Activated T-cell treated with anti-CD3 and anti-CD28 coated beads, Interleukin-2, amount 50 U/mL, for 4 hours (primary cell): ENCODE data around the gene GJB6. TPM values are rescaled to one million over a fixed set of nuclear protein-coding genes. Genes with fewer than 3 reads are reported as not detected.

Experiments used
- ATAC-seq, 2 donors: fragments of 200-7000 bp; cut with Tn5 transposase; one replicate each; pipeline ENCODE4 v1.10.0; 2021
- DNase-seq: peaks from one replicate; pipeline ENCODE4 v3.0.0-alpha.2; 2020
- H3K27me3 Mint-ChIP-seq: one replicate; pipeline ENCODE4 v1.8.0; 2021; ENCODE audit warnings: low read depth, mixed read lengths
- H3K36me3 Mint-ChIP-seq: one replicate; pipeline ENCODE4 v1.8.0; 2022; ENCODE audit warnings: mixed read lengths; ENCODE audit not compliant: insufficient read depth
- H3K4me1 Mint-ChIP-seq: one replicate; pipeline ENCODE4 v1.8.0; 2021; ENCODE audit warnings: low read depth, mixed read lengths
- H3K4me3 Mint-ChIP-seq: one replicate; pipeline ENCODE4 v1.8.0; 2021; ENCODE audit warnings: mild to moderate bottlenecking, moderate library complexity, mixed read lengths
- H3K9me3 Mint-ChIP-seq: one replicate; pipeline ENCODE4 v1.8.0; 2021; ENCODE audit warnings: mixed read lengths
- total RNA-seq, 3 donors: library from RNA; stranded (reverse); gene quantifications; one replicate each; pipeline ENCODE4 v1.2.1, GENCODE V29; 2021

Gene GJB6
- total RNA-seq, 3 donors from 2014 or later: 3.1 to 5.1 (median 3.7) TPM

DNA sequence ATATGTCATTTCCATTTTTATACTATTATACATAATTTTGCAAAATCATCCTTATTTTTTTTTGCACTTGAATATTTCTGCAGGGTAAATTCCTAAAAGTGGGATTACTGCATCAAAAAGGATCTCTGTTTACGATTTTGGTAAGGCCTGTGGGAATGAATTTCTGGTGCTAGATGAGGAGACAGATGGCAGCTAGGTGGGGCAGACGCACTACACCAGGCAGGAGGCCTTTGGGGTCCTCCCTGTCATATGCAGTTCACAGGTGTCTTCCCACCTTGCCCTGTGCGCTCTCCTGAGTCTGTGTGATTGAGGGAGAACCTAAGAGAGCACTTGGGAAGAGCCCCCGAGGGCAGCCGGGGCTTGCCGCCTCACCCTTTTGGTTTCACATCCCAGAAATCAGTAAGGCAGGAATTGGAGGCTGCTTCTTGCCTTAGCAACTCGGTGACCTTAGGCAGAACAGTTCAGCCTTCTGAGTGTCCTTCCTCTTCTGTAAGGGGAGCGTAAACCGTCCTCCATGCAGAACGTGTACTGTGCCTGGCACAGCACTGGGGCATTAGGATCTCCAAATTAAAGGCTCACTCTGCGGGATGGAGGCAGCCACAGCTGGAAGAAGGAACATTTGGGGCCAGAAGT, 25.9 kb downstream of the GJB6 start:
- H3K36me3 Mint-ChIP-seq: no peaks in the 10 kb centered on the region
- no peaks in the 10 kb centered on the region for H3K4me1 Mint-ChIP-seq
- H3K9me3 Mint-ChIP-seq: peaks cover 4% of the 10 kb centered on the region
- no peak overlapping the region for H3K4me3 Mint-ChIP-seq
- no peak for DNase-seq
- no peak for ATAC-seq
- peaks cover 19% of the 10 kb centered on the region for H3K27me3 Mint-ChIP-seq

DNA sequence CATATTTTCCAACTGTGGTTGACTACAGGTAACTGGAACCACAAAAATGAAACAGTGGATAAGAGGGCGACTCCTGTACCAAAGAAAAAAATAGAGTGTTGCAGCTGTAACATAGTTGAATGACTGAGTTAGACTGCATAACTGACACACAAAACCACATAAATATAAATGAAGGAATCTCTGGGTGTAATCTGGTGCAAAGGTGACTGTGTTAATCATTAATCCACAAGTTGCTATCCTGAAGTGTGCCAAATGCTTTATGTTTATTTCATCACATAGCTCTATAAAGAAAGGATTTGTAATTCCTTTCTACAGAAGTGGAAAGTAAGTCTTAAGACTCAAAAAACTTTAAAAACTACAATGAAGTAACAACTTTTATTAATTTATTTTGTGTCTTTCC, 33.3 kb downstream of the GJB6 start:
- Mint-ChIP-seq H3K27me3 (peaks cover 37% of the 10 kb centered on the region), H3K9me3 (peaks cover 4% of the 10 kb centered on the region), H3K4me3 (no peak overlapping the region), H3K4me1 (peaks cover 16% of the 10 kb centered on the region), H3K36me3 (no peaks in the 10 kb centered on the region)
- no peak for ATAC-seq
- DNase-seq: no peak

DNA sequence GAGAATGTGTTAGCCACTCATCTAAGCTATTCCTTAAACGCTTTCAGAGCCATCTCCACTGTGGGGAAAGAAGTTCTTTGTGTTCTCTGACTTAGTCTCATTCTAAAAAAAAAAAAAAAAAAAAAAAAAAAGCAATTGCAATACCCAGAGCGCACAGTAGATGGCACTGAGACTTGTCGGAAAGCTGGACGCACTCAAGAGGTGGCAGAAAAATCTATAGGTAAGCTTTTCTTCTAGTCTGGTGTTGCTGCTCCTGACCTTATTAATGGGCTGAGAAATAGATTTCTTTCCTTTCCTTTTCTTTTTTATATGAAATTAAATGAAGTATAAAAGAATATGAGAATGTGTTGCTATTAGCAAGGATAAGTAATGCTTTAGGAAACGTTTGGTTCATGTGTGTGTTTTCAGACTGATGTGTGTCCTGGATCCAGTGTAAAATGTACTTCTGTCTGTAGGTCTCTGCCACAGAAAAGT, 34.7 kb downstream of the GJB6 start:
- Mint-ChIP-seq H3K27me3 (peaks cover 43% of the 10 kb centered on the region), H3K4me1 (peaks cover 22% of the 10 kb centered on the region), H3K9me3 (peaks cover 4% of the 10 kb centered on the region), H3K4me3 (no peak overlapping the region), H3K36me3 (no peaks in the 10 kb centered on the region)
- no peak for ATAC-seq
- DNase-seq: no peak

DNA sequence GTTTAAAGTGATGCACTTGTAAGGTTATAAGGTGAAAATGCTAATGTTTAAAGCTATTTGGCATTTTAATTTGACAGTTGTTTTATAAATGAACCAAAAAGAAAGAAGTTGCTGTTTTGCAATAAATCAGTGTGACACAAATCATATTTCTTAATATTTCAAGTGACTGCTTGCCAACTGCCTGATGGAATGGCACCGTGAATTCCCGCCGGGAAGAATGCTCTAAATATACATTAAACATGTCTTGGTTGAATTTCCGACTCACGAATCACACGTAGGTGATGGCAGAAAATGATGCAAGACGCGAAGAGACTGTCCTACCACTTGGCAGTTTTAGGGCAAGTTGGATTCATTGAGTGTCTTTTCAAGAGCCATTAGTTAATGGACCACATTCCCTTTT, 36.3 kb downstream of the GJB6 start:
- ATAC-seq (no peak), DNase-seq (no peak)
- peaks cover 54% of the 10 kb centered on the region for H3K27me3 Mint-ChIP-seq
- peaks cover 22% of the 10 kb centered on the region for H3K4me1 Mint-ChIP-seq
- no peaks in the 10 kb centered on the region for H3K36me3 Mint-ChIP-seq
- no peaks in the 10 kb centered on the region for H3K9me3 Mint-ChIP-seq
- H3K4me3 Mint-ChIP-seq: no peak overlapping the region

DNA sequence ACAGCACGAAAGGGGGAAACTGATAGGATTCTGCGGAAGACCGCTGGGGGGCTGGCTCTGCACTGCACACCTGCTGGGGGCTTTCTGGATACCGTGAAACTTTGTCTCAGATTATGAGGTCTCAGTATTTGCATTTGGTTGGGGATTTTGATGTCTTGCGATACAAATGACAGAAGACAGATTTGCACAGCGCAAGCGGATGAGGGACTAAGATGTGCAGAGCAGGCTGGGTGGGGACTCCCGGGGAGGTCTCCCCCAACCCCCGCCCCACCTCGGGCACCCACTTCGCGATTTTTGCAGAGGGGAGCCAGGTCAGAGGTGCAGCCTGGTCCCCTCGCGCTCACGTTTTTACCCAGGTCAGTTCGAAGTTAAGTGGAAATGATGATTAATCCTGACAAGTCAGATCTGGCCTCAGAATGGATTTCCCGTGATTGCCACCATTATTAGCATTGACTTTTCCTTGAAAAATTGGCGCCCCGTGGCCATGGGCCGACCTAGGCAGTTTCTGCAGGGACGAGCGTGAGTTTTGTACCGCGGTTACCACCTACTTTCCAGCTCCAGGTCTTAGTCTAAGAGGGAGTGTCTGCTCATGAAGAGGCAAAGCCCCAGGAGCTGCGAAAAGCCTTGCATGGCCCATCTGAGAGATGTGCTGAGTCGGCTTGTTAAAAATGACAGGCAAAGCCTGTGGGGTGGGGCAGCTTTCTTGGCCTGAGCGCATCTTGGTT, 38.0 kb downstream of the GJB6 start:
- ATAC-seq (peak; percentile 35 to 42), DNase-seq (no peak)
- Mint-ChIP-seq H3K4me1 (peaks cover 22% of the 10 kb centered on the region), H3K27me3 (peaks cover 60% of the 10 kb centered on the region), H3K36me3 (no peaks in the 10 kb centered on the region), H3K9me3 (no peaks in the 10 kb centered on the region), H3K4me3 (peak overlapping the region; percentile 64)

DNA sequence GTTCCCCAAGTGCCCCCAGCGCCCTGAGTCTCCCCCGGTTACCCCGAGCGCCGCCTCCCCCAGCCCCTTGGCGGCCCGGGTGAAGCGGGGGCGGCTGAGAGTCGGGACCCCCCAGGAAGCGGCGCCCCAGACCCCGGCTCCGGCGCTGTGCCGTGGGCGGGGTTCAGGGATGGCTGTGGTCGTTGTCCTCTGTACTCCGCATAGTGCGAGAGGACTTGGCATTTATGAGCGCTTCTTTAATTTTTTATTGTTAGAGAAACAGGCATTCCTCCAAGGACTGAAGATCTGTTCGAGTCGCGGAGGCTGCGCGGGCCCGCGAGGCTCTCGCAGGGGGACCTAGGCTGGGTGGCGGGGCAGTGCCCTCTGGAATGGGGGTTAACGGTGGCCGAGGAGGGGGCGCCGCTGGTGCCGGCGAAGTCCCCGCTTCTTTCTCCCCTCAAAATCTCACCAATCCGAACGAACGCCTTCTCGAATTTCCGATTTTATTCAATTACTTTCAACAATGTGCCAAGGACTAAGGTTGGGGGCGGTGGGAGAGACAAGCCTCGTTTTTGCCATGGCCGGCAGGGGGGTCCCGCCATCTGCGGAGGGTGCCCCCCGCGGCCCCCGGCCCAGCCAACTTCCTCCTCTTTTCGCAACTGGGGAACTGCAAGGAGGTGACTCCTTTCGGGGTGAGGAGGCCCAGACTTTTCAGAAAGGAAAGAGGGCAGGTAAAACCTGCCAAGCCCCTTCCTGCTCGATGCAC, 38.8 kb downstream of the GJB6 start:
- H3K4me1 Mint-ChIP-seq: peaks cover 22% of the 10 kb centered on the region
- ATAC-seq (peak; percentile 20 to 26), DNase-seq (no peak)
- H3K4me3 Mint-ChIP-seq: peak overlapping the region; percentile 64
- no peaks in the 10 kb centered on the region for H3K9me3 Mint-ChIP-seq
- no peaks in the 10 kb centered on the region for H3K36me3 Mint-ChIP-seq
- peaks cover 57% of the 10 kb centered on the region for H3K27me3 Mint-ChIP-seq

DNA sequence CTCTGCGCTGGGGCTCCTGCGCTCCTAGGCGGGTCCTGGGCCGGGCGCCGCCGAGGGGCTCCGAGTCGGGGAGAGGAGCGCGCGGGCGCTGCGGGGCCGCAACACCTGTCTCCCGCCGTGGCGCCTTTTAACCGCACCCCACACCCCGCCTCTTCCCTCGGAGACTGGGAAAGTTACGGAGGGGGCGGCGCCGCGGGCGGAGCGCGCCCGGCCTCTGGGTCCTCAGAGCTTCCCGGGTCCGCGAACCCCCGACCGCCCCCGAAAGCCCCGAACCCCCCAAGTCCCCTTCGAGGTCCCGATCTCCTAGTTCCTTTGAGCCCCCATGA, 39.3 kb downstream of the GJB6 start, which contains the start of gene GJB2:
TSS of gene GJB2 (minus strand) at position 103 of the 326 bp plus-strand sequence. CDS start 3,357 bp downstream, outside the sequence.
- peak within 1 kb of the TSS; percentile 64 for H3K4me3 Mint-ChIP-seq
- H3K4me1 Mint-ChIP-seq: peaks cover 22% of the 10 kb centered on the region
- ATAC-seq: peak; percentile 33 to 42
- no peaks in the 10 kb centered on the region for H3K9me3 Mint-ChIP-seq
- no peaks in the 10 kb centered on the region for H3K36me3 Mint-ChIP-seq
- no peak for DNase-seq
- peaks cover 57% of the 10 kb centered on the region for H3K27me3 Mint-ChIP-seq

DNA sequence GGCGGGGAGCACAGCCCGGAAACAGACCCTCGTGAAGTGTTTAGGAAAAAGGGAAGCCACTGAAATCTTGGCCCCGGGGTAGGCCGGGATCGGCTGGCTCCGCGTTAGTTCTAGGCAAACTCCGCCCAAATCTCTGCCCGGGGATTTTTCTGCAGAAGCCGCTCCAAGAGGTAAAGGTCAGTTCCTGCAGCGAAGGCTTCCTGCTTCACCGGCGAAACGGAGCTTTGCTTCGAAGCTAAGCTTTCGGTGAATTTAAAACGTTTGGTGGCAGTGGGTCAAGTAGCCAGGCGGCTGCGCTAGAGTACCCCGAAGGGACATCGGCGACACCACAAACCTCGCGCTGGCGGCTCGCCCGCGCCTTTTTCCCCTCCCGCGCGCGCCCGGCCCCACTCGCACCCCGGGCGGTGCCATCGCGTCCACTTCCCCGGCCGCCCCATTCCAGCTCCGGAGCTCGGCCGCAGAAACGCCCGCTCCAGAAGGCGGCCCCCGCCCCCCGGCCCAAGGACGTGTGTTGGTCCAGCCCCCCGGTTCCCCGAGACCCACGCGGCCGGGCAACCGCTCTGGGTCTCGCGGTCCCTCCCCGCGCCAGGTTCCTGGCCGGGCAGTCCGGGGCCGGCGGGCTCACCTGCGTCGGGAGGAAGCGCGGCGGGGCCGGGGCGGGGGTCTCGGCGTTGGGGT, 39.8 kb downstream of the GJB6 start:
- Mint-ChIP-seq H3K36me3 (no peaks in the 10 kb centered on the region), H3K4me3 (peak overlapping the region; percentile 59), H3K4me1 (peaks cover 21% of the 10 kb centered on the region), H3K9me3 (no peaks in the 10 kb centered on the region), H3K27me3 (peaks cover 57% of the 10 kb centered on the region)
- peak; percentile 9 to 15 for ATAC-seq
- no peak for DNase-seq

DNA sequence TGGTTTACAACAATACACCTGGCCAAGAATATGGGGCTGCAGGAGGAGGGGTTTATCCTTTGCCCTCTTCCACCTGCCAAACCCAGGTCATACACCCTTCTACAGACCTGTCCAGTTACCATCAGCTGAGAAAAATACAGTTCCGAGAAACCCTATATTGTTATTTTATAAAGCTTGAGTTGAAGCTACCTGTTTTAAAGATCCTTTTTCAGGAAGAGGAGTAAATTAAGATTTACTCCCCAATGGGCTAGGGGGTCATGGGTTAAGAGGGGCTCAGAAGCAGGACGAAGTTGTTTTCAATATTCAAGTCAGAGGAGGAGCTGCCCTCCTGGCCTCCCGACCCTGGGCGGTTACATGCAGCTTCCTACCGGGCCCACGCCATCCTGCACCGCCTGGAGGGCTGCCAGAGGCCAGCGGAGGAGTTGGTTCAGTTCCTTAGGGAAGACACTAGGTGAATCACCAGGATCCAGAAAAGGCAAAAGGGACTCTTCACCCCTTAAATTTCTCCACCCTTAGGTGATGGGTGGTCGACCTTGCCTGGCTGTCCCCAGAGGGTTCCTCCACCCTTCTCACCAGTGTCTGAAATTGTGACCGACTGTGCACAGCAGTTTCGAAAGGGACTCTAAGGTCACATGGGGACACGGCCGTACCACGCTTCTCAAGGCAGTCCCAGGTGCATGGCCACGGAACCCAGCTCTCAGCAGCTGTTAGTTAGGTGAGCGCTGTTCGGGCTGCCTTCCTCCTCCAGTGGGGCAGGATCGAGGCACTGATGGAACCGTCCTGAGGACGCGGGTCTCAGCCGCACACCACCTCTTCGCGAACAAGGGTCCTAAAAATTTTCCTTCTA, 40.6 kb downstream of the GJB6 start:
- H3K27me3 Mint-ChIP-seq: peaks cover 53% of the 10 kb centered on the region
- H3K36me3 Mint-ChIP-seq: no peaks in the 10 kb centered on the region
- H3K4me3 Mint-ChIP-seq: peak overlapping the region; percentile 59
- DNase-seq (no peak), ATAC-seq (no peak)
- peaks cover 18% of the 10 kb centered on the region for H3K4me1 Mint-ChIP-seq
- H3K9me3 Mint-ChIP-seq: no peaks in the 10 kb centered on the region

DNA sequence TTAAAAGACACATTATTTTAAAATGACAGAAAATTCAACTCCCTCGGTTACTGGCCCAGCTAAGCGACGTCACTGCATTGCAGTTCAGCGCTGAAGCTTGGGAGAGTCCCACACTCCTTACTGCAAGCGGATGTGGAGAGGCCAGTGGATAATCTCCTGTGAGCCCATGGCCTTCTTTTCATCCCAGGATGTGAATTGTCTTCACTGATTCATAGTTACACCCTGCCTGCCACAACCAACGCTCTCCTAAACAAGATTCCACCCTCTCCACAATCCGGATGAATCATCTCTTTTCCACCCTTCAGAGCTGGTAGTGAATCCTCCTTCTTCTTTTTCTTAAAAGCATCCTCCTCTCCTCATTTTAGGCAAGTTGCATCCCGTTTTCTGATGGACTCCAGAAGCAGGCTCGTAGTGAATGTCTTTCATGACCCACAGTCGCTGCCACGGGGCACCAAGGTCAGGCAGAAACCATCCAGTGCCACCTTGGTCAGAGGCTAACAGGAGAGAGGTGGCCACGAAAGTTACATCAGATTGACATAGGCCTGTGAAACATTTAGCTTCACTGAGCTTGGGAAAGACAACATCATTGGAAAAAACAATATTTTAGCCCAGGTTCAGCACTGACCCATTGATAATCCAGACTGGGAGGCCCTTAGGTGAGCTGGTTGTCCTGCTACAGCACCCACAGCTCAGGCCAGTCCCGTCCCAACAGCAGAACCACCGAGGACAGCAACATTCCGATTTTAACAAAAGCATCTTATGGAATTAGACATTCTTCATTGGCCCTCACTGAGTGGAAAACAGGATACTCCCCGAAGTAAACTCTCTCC, 41.4 kb downstream of the GJB6 start:
- peaks cover 18% of the 10 kb centered on the region for H3K4me1 Mint-ChIP-seq
- no peaks in the 10 kb centered on the region for H3K36me3 Mint-ChIP-seq
- peaks cover 46% of the 10 kb centered on the region for H3K27me3 Mint-ChIP-seq
- peak overlapping the region; percentile 5 for H3K4me3 Mint-ChIP-seq
- no peak for DNase-seq
- no peak for ATAC-seq
- H3K9me3 Mint-ChIP-seq: no peaks in the 10 kb centered on the region

DNA sequence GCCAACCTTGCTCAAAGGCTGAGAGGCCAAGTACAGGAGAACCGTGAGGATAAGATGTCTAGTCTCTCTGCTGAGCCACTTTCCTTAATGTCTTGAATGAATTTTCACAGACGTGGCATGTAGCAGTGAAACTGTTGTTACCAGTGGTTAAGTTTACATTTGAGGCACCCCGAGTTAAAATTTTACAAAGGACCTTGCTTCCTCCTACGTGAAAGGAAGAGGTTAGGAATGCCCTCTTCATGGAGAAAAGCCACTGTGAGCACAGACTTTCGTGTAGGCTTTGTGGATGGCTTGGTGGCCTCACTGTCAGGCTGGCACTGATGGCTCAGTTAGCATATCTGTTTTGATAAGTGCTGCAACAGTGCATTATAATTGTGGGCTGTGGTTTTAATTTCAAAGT, 42.0 kb downstream of the GJB6 start:
- no peaks in the 10 kb centered on the region for H3K9me3 Mint-ChIP-seq
- ATAC-seq: no peak
- DNase-seq: no peak
- peaks cover 40% of the 10 kb centered on the region for H3K27me3 Mint-ChIP-seq
- H3K4me1 Mint-ChIP-seq: peaks cover 18% of the 10 kb centered on the region
- H3K36me3 Mint-ChIP-seq: no peaks in the 10 kb centered on the region
- H3K4me3 Mint-ChIP-seq: no peak overlapping the region

DNA sequence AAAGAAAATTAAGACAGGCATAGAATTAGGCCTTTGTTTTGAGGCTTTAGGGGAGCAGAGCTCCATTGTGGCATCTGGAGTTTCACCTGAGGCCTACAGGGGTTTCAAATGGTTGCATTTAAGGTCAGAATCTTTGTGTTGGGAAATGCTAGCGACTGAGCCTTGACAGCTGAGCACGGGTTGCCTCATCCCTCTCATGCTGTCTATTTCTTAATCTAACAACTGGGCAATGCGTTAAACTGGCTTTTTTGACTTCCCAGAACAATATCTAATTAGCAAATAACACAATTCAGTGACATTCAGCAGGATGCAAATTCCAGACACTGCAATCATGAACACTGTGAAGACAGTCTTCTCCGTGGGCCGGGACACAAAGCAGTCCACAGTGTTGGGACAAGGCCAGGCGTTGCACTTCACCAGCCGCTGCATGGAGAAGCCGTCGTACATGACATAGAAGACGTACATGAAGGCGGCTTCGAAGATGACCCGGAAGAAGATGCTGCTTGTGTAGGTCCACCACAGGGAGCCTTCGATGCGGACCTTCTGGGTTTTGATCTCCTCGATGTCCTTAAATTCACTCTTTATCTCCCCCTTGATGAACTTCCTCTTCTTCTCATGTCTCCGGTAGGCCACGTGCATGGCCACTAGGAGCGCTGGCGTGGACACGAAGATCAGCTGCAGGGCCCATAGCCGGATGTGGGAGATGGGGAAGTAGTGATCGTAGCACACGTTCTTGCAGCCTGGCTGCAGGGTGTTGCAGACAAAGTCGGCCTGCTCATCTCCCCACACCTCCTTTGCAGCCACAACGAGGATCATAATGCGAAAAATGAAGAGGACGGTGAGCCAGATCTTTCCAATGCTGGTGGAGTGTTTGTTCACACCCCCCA, 43.2 kb downstream of the GJB6 start:
- Mint-ChIP-seq H3K4me3 (no peak overlapping the region), H3K4me1 (peaks cover 7% of the 10 kb centered on the region), H3K27me3 (peaks cover 29% of the 10 kb centered on the region), H3K9me3 (no peaks in the 10 kb centered on the region), H3K36me3 (no peaks in the 10 kb centered on the region)
- no peak for ATAC-seq
- DNase-seq: no peak
